ENCODE results near the gene PROSER1. TPM values are rescaled to one million over a fixed set of nuclear protein-coding genes. Genes with fewer than 3 reads are reported as not detected.

Gene PROSER1
- total RNA-seq, 4 donors from 2014 or later, result 3.8 to 47.3 (median 21.1) TPM

GRCh38 chr13:39049274-39049673, 11.4 kb upstream of the PROSER1 start:
- H3K4me1 ChIP-seq, result no peaks in the 10 kb centered on the region
- H3K27me3 ChIP-seq, result no peaks in the 10 kb centered on the region
- no peak for TF ChIP-seq POLR2A (IDR thresholded peaks at IDR 0.05)
- TF ChIP-seq, protein P1, sequence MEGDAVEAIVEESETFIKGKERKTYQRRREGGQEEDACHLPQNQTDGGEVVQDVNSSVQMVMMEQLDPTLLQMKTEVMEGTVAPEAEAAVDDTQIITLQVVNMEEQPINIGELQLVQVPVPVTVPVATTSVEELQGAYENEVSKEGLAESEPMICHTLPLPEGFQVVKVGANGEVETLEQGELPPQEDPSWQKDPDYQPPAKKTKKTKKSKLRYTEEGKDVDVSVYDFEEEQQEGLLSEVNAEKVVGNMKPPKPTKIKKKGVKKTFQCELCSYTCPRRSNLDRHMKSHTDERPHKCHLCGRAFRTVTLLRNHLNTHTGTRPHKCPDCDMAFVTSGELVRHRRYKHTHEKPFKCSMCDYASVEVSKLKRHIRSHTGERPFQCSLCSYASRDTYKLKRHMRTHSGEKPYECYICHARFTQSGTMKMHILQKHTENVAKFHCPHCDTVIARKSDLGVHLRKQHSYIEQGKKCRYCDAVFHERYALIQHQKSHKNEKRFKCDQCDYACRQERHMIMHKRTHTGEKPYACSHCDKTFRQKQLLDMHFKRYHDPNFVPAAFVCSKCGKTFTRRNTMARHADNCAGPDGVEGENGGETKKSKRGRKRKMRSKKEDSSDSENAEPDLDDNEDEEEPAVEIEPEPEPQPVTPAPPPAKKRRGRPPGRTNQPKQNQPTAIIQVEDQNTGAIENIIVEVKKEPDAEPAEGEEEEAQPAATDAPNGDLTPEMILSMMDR (IDR thresholded peaks at IDR 0.05), result no peak
- intact Hi-C loops (cut with DNase I; ENCODE audit: low total_unique reads), result no loop called here
- H3K36me3 ChIP-seq, result no peaks in the 10 kb centered on the region
- H3K27ac ChIP-seq, result no peak overlapping the region
- DNase-seq, result no peak
- H3K4me3 ChIP-seq, result no peak overlapping the region
- H3K9me3 ChIP-seq, result no peaks in the 10 kb centered on the region

DNA sequence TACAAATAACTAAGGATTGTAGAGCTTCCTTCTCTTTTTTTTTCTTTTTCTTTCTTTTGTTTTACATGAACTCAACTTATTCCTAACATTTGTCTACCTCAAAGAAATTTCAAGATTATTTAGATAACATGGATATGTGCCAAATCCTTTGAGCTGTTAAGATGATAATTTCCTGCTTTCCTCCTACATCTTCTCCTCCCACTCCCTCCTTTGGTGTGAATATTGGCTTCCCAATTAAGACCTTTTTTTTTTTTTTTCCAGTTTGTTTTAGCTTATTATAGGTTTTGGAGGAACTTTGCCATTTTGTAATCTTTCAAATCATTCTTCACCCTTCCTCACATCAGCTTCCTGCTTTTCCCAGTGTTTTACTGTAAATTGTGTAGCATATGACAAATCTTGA, 10.9 kb upstream of the PROSER1 start:
- no peak for TF ChIP-seq POLR2A (IDR thresholded peaks at IDR 0.05)
- TF ChIP-seq, protein P1 (IDR thresholded peaks at IDR 0.05), result no peak
- no peaks in the 10 kb centered on the region for H3K36me3 ChIP-seq

GRCh38 chr13:39047560-39047959, 9.7 kb upstream of the PROSER1 start:
- H3K4me3 ChIP-seq, result no peak overlapping the region
- H3K27ac ChIP-seq, result no peak overlapping the region
- no peak for TF ChIP-seq POLR2A (IDR thresholded peaks at IDR 0.05)
- TF ChIP-seq, protein P1 (IDR thresholded peaks at IDR 0.05), result no peak
- no peaks in the 10 kb centered on the region for H3K4me1 ChIP-seq
- no peaks in the 10 kb centered on the region for H3K36me3 ChIP-seq
- intact Hi-C loops (cut with DNase I; ENCODE audit: low total_unique reads), result no loop called here
- H3K27me3 ChIP-seq, result no peaks in the 10 kb centered on the region
- DNase-seq, result no peak
- no peaks in the 10 kb centered on the region for H3K9me3 ChIP-seq

More for the DNA sequence above, 10.9 kb upstream of the PROSER1 start:
- no peaks in the 10 kb centered on the region for H3K27me3 ChIP-seq
- DNase-seq, result no peak
- no peak overlapping the region for H3K4me3 ChIP-seq
- H3K27ac ChIP-seq, result no peak overlapping the region
- intact Hi-C loops (cut with DNase I; ENCODE audit: low total_unique reads), result no loop called here
- H3K4me1 ChIP-seq, result no peaks in the 10 kb centered on the region
- no peaks in the 10 kb centered on the region for H3K9me3 ChIP-seq

DNA sequence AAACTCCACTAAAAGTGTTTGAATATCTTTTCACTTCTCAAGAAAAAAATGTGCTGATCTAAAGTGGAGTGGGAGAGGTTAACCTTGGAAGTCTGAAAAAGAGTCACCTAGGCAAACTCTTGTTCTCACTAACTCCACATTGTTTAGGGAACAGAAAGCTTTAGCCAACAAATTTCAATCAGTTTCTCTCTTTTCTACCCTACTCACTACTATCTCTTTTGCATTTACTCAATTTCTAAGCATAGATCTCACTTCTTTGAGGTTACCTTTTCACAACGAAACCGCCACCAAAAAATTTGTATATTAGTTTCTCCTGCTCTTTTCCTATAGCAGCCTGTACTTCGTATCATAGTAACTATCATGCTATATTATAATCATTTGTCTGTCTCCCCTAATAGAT, 6.6 kb upstream of the PROSER1 start:
- H3K4me3 ChIP-seq, result no peak overlapping the region
- no peaks in the 10 kb centered on the region for H3K4me1 ChIP-seq
- intact Hi-C loops (cut with DNase I; ENCODE audit: low total_unique reads), result no loop called here
- TF ChIP-seq POLR2A (IDR thresholded peaks at IDR 0.05), result no peak
- TF ChIP-seq, protein P1 (IDR thresholded peaks at IDR 0.05), result no peak
- H3K9me3 ChIP-seq, result no peaks in the 10 kb centered on the region
- H3K27me3 ChIP-seq, result no peaks in the 10 kb centered on the region
- DNase-seq, result no peak
- H3K36me3 ChIP-seq, result no peaks in the 10 kb centered on the region
- no peak overlapping the region for H3K27ac ChIP-seq

- intact Hi-C loops (cut with DNase I; ENCODE audit: low total_unique reads), result no loop called here
- no peaks in the 10 kb centered on the region for H3K9me3 ChIP-seq
- H3K36me3 ChIP-seq, result no peaks in the 10 kb centered on the region
- no peak overlapping the region for H3K27ac ChIP-seq
- no peaks in the 10 kb centered on the region for H3K27me3 ChIP-seq
- TF ChIP-seq POLR2A (IDR thresholded peaks at IDR 0.05), result no peak
- TF ChIP-seq, protein P1 (IDR thresholded peaks at IDR 0.05), result no peak
- no peak overlapping the region for H3K4me3 ChIP-seq
- DNase-seq, result no peak
- no peaks in the 10 kb centered on the region for H3K4me1 ChIP-seq
Observed at GRCh38 chr13:39040206-39040605, 2.3 kb upstream of the PROSER1 start.
